GM23338 (cell line): ENCODE data around the gene TMEM87B. TPM values are rescaled to one million over a fixed set of nuclear protein-coding genes. Genes with fewer than 3 reads are reported as not detected.

Experiments used
- ATAC-seq: fragments of 200-7000 bp; cut with Tn5 transposase; 3 replicates; pipeline ENCODE4 v1.9.1; 2020
- DNase-seq: peaks from one replicate; pipeline ENCODE4 v3.0.0-alpha.2; 2015; ENCODE audit warnings: low spot score
- H2AFZ ChIP-seq: fragments of 200-600 bp; sonication (generic); 2 replicates; pipeline ENCODE4 v1.8.0; 2016; ENCODE audit warnings: antibody characterized with exemption, mild to moderate bottlenecking, moderate library complexity
- H3F3A ChIP-seq: fragments of 200-600 bp; sonication (generic); replicated peaks from 2 replicates; pipeline ENCODE4 v1.8.0; 2017; ENCODE audit warnings: antibody characterized with exemption, mixed run types, low read depth
- H3K27ac ChIP-seq: fragments of 200-600 bp; sonication (generic); 2 replicates; pipeline ENCODE4 v1.6.1; 2016; ENCODE audit warnings: low read depth
- H3K27me3 ChIP-seq: fragments of 200-600 bp; sonication (generic); 2 replicates; pipeline ENCODE4 v1.8.0; 2016; ENCODE audit warnings: mild to moderate bottlenecking, mixed run types, moderate library complexity; ENCODE audit not compliant: insufficient read depth
- H3K36me3 ChIP-seq: fragments of 200-600 bp; sonication (generic); 2 replicates; pipeline ENCODE4 v1.8.0; 2016; ENCODE audit warnings: mild to moderate bottlenecking; ENCODE audit not compliant: insufficient read depth
- H3K4me1 ChIP-seq: fragments of 200-600 bp; sonication (generic); 2 replicates; pipeline ENCODE4 v1.8.0; 2016; ENCODE audit warnings: mild to moderate bottlenecking, moderate library complexity; ENCODE audit not compliant: insufficient read depth
- H3K4me2 ChIP-seq: fragments of 200-600 bp; sonication (generic); 2 replicates; pipeline ENCODE4 v1.7.1; 2017; ENCODE audit warnings: mixed run types
- H3K4me3 ChIP-seq: fragments of 200-600 bp; sonication (generic); 2 replicates; pipeline ENCODE4 v1.6.1; 2016; ENCODE audit warnings: mixed run types
- H3K79me2 ChIP-seq: fragments of 200-600 bp; sonication (generic); replicated peaks from 2 replicates; pipeline ENCODE4 v1.8.0; 2017; ENCODE audit warnings: mild to moderate bottlenecking; ENCODE audit not compliant: insufficient read depth
- H3K9me2 ChIP-seq: fragments of 200-600 bp; sonication (generic); 2 replicates; pipeline ENCODE4 v1.8.0; 2017; ENCODE audit not compliant: insufficient read depth
- H4K20me1 ChIP-seq: fragments of 200-600 bp; sonication (generic); replicated peaks from 2 replicates; pipeline ENCODE4 v1.8.0; 2017; ENCODE audit warnings: mild to moderate bottlenecking; ENCODE audit not compliant: insufficient read depth
- H3K27ac Mint-ChIP-seq: 2 replicates; pipeline ENCODE4 v1.8.0; 2020; ENCODE audit warnings: inconsistent platforms, mild to moderate bottlenecking, moderate library complexity, mixed read lengths
- H3K27me3 Mint-ChIP-seq: 3 replicates; pipeline ENCODE4 v1.8.0; 2022; ENCODE audit warnings: low read depth, mild to moderate bottlenecking, moderate library complexity, mixed read lengths, inconsistent platforms; ENCODE audit not compliant: insufficient read depth, poor library complexity
- H3K36me3 Mint-ChIP-seq: 3 replicates; pipeline ENCODE4 v1.8.0; 2021; ENCODE audit warnings: low read depth, mild to moderate bottlenecking, inconsistent platforms, moderate library complexity, mixed read lengths
- H3K4me1 Mint-ChIP-seq: 3 replicates; pipeline ENCODE4 v1.8.0; 2020; ENCODE audit warnings: mild to moderate bottlenecking, inconsistent platforms, mixed read lengths
- H3K4me3 Mint-ChIP-seq: 3 replicates; pipeline ENCODE4 v1.8.0; 2021; ENCODE audit warnings: moderate library complexity, mild to moderate bottlenecking, inconsistent platforms, mixed read lengths
- H3K9me3 Mint-ChIP-seq: 3 replicates; pipeline ENCODE4 v1.8.0; 2020; ENCODE audit warnings: moderate library complexity, mild to moderate bottlenecking, inconsistent platforms, mixed read lengths
- CREB1 ChIP-seq: fragments of 250-450 bp; sonication (Bioruptor Pico); IDR thresholded peaks from 2 replicates; pipeline ENCODE4 v1.5.0; 2020; ENCODE audit warnings: low read depth, mild to moderate bottlenecking, moderate library complexity
- ETS1 ChIP-seq: IDR thresholded peaks from 2 replicates; pipeline ENCODE4 v1.6.1; 2016; ENCODE audit warnings: antibody characterized with exemption
- EZH2 ChIP-seq: fragments of 200-600 bp; sonication (generic); IDR thresholded peaks from one replicate; pipeline ENCODE4 v1.8.0; 2017; ENCODE audit warnings: antibody characterized with exemption, mild to moderate bottlenecking, low read depth; ENCODE audit not compliant: unreplicated experiment
- EZH2phosphoT487 ChIP-seq: fragments of 200-600 bp; sonication (generic); IDR thresholded peaks from one replicate; pipeline ENCODE4 v1.8.1; 2018; ENCODE audit warnings: antibody characterized with exemption; ENCODE audit not compliant: unreplicated experiment
- POLR2AphosphoS5 ChIP-seq: IDR thresholded peaks from 2 replicates; pipeline ENCODE4 v1.6.1; 2016; ENCODE audit warnings: antibody characterized with exemption, low read depth
- REST ChIP-seq: IDR thresholded peaks from one replicate; pipeline ENCODE4 v1.6.1; 2018; ENCODE audit warnings: antibody characterized with exemption; ENCODE audit not compliant: unreplicated experiment
- STAT1 ChIP-seq: IDR thresholded peaks from one replicate; pipeline ENCODE4 v1.6.1; 2016; ENCODE audit warnings: antibody characterized with exemption; ENCODE audit not compliant: unreplicated experiment
- ZNF331 ChIP-seq: fragments of 250-450 bp; sonication (Bioruptor Pico); IDR thresholded peaks from 2 replicates; pipeline ENCODE4 v1.5.0; 2020; ENCODE audit warnings: low read depth, mild to moderate bottlenecking, moderate library complexity
- polyA plus RNA-seq: library from polyadenylated mRNA; unstranded; fragments of >200 nt; fragmentation: Nextera tagmentation; extraction: Ambion mirVana; gene quantifications from 2 replicates; pipeline ENCODE4 v1.2.1, GENCODE V29; 2016
- total RNA-seq: library from RNA; depleted of rRNA; stranded (reverse); fragments of >200 nt; shearing (Covaris generic); gene quantifications from 2 replicates; pipeline ENCODE4 v1.2.3, GENCODE V29; 2014

Gene TMEM87B
- total and polyA plus RNA-seq, 2 experiments from 2014 or later: 7.0 to 15.4 TPM

GRCh38 chr2:112147382-112148168 is 92.5 kb downstream of the TMEM87B start:
- no peaks in the 10 kb centered on the region for H3F3A ChIP-seq
- H3K4me3 ChIP-seq: no peak overlapping the region
- H3K36me3 ChIP-seq: no peaks in the 10 kb centered on the region
- H3K4me2 ChIP-seq: no peak overlapping the region
- H4K20me1 ChIP-seq: 0 out of 2 replicates have a peak, but pooled peaks cover 2% of the 10 kb centered on the region
- no peaks in the 10 kb centered on the region for H3K4me1 ChIP-seq
- H3K4me3 Mint-ChIP-seq: no peak overlapping the region
- TF ChIP-seq EZH2phosphoT487: no peak
- TF ChIP-seq CREB1: no peak
- no peak for TF ChIP-seq ZNF331 (CRISPR knock-in tag)
- H3K9me3 Mint-ChIP-seq: no peaks in the 10 kb centered on the region
- peaks cover 3% of the 10 kb centered on the region for H3K27me3 Mint-ChIP-seq
- H3K27ac Mint-ChIP-seq: no peak overlapping the region
- H3K4me1 Mint-ChIP-seq: peaks cover 5% of the 10 kb centered on the region
- H3K79me2 ChIP-seq: no peaks in the 10 kb centered on the region
- H3K9me2 ChIP-seq: 0 out of 2 replicates have a peak, but pooled peaks cover 3% of the 10 kb centered on the region
- ATAC-seq (peak; percentile 73), DNase-seq (no peak)
- H2AFZ ChIP-seq: peak overlapping the region; percentile 43; the same call in 1 of the 2 replicates
- no peak overlapping the region for H3K27ac ChIP-seq
- H3K36me3 Mint-ChIP-seq: no peaks in the 10 kb centered on the region
- peaks cover 2% of the 10 kb centered on the region; the same call in 1 of the 2 replicates for H3K27me3 ChIP-seq

DNA sequence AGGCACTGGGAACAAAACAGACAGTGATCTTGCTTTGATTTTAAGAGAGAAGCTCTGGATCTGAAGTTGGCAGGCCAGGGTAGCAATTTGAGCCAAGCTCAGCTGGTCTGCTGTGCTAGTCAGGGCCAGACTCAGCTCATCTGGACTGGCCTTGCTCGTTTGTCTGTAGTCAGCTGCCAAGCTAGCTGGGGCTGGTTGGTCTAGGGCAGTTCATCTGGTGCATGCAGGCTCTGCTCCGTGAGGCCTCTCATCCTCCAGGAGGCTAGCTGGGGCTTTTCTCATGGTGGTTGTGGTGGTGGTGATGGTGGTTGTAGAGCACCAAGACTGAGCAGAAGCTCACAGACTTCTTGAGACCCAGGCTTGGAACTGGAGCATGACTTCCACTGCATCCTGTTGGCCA is 93.4 kb downstream of the TMEM87B start:
- Histone ChIP-seq H3K79me2 (no peaks in the 10 kb centered on the region), H3K4me2 (no peak overlapping the region), H3K27me3 (no peaks in the 10 kb centered on the region), H3K9me2 (0 out of 2 replicates have a peak, but pooled peaks cover 3% of the 10 kb centered on the region), H3F3A (no peaks in the 10 kb centered on the region), H3K4me1 (no peaks in the 10 kb centered on the region), H3K27ac (no peak overlapping the region), H3K36me3 (no peaks in the 10 kb centered on the region), H4K20me1 (0 out of 2 replicates have a peak, but pooled peaks cover 2% of the 10 kb centered on the region), H2AFZ (no peak overlapping the region), H3K4me3 (no peak overlapping the region)
- Mint-ChIP-seq H3K27me3 (peaks cover 3% of the 10 kb centered on the region), H3K27ac (no peak overlapping the region), H3K4me3 (no peak overlapping the region), H3K4me1 (peaks cover 5% of the 10 kb centered on the region), H3K36me3 (no peaks in the 10 kb centered on the region), H3K9me3 (no peaks in the 10 kb centered on the region)
- ATAC-seq (no peak), DNase-seq (no peak)
- TF ChIP-seq REST (no peak), EZH2phosphoT487 (no peak), EZH2 (no peak), ETS1 (no peak), POLR2AphosphoS5 (no peak), ZNF331 (CRISPR knock-in tag) (no peak), CREB1 (no peak), STAT1 (no peak)
